ENCODE data around the gene DHX16. TPM values are rescaled to one million over a fixed set of nuclear protein-coding genes. Genes with fewer than 3 reads are reported as not detected.
A peak's percentile ranks its signal among the peaks of the same experiment; 100 is the strongest.

DHX16 gene
- polyA plus RNA-seq, 3 donors = 16.4 to 70.1 (median 19.0) TPM

GRCh38 chr6:30651143-30651542 lies 21.7 kb downstream of the DHX16 start:
- Mint-ChIP-seq H3K36me3 (peaks cover 48 to 53% of the 10 kb centered on the region in 2 donors), H3K4me1 (peaks cover 15% of the 10 kb centered on the region), H3K27ac (peak overlapping the region in 2 of 7 donors; percentile 4 to 7), H3K4me3 (no peak overlapping the region), H3K9me3 (no peaks in the 10 kb centered on the region), H3K27me3 (ENCODE audit: low read depth in 3 of 3) (no peaks in the 10 kb centered on the region)
- Histone ChIP-seq H3K27me3 (ENCODE audit: control insufficient read depth in 2 of 2, insufficient read depth in 2 of 2, low read length in 2 of 2) (no peaks in the 10 kb centered on the region), H3K36me3 (replicated peaks in 1 of 2; ENCODE audit: control insufficient read depth in 1 of 2, insufficient read depth in 2 of 2, low read length in 2 of 2) (peaks cover 53 to 58% of the 10 kb centered on the region in 2 donors), H3K27ac (ENCODE audit: low read depth in 1 of 2, low read length in 2 of 2) (no peak overlapping the region), H4K20me1 (ENCODE audit: insufficient read depth, low read length) (peaks cover 13% of the 10 kb centered on the region), H3K4me1 (ENCODE audit: control insufficient read depth in 1 of 2, insufficient read depth in 2 of 2, low read length in 2 of 2) (peaks cover 13 to 19% of the 10 kb centered on the region in 2 donors), H3K9me3 (replicated peaks in 1 of 2; ENCODE audit: control insufficient read depth in 1 of 2, insufficient read depth in 1 of 2, low read length in 2 of 2) (no peaks in the 10 kb centered on the region), H3K4me2 (replicated peaks; ENCODE audit: extremely low read depth, low read length, poor library complexity, severe bottlenecking) (no peak overlapping the region), H3K4me3 (replicated peaks in 1 of 3; ENCODE audit: low read depth in 2 of 3, low read length in 3 of 3) (no peak overlapping the region), H3K79me2 (ENCODE audit: insufficient read depth, low read length) (peaks cover 33% of the 10 kb centered on the region), H3K9ac (ENCODE audit: insufficient read depth, low read length, poor library complexity, severe bottlenecking) (no peak overlapping the region), H2AFZ (ENCODE audit: insufficient read depth, low read depth, low read length, poor library complexity, severe bottlenecking) (no peak overlapping the region)
- intact Hi-C loops (cut with micrococcal nuclease) = no loop called here
- DNase-seq = no peak
- 88% methylated on average over 5 of the region's 12 CpGs for WGBS (ENCODE audit: insufficient coverage)
- TF ChIP-seq CTCF (IDR thresholded peaks at IDR 0.05) = no peak

DNA sequence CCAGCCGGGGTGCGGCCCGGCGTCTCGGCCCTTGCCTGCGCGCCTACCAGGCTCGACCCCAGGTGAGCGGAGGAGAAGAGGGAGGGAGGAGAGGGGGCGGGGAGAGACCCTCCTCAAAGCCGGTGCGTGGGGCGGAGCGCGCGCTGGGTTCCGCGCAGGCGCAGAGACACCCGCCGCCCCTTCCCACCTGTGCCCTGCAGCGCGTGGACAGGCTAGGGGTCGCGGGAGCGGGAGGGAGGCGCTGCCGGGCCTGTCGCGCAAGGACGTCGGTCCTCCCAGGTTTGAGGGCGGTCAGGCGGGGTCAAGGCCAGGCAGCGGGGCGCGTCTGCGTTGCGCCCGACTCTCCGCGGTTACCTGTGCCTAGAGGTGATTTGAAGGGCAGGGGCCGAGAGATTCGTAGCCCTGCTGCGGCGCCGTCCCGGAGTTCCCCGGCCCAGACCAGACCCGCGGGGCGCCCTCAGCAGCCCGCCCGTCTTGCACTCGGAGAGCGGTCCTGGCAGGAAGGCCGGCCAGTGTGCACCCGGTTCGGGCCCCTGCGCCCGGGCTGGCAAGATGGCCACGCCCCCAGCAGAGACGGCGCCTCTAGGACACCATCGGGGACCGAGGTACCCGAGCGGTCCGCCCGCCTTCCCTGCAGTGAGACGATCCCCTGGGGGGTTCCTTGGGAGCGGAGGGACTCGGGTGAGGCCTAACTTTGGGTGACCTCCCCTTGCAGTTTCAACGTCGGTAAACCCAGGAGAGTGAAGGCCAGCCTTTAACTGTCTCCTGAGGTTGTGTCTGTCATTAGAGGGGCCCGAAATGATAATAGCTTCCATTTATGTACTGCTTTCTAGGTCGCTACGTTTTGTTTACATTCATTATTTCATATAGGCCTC lies 25.3 kb downstream of the DHX16 start:
- no peak for TF ChIP-seq CTCF (IDR thresholded peaks at IDR 0.05)
- WGBS (ENCODE audit: insufficient coverage) = under 1% methylated on average over 66 of the region's 78 CpGs
- Histone ChIP-seq H3K27me3 (ENCODE audit: control insufficient read depth in 2 of 2, insufficient read depth in 2 of 2, low read length in 2 of 2) (no peaks in the 10 kb centered on the region), H3K4me1 (ENCODE audit: control insufficient read depth in 1 of 2, insufficient read depth in 2 of 2, low read length in 2 of 2) (peaks cover 43 to 52% of the 10 kb centered on the region in 2 donors), H3K9ac (ENCODE audit: insufficient read depth, low read length, poor library complexity, severe bottlenecking) (peak overlapping the region; percentile 88), H4K20me1 (ENCODE audit: insufficient read depth, low read length) (peaks cover 21% of the 10 kb centered on the region), H3K9me3 (replicated peaks in 1 of 2; ENCODE audit: control insufficient read depth in 1 of 2, insufficient read depth in 1 of 2, low read length in 2 of 2) (no peaks in the 10 kb centered on the region), H3K79me2 (ENCODE audit: insufficient read depth, low read length) (peaks cover 40% of the 10 kb centered on the region), H3K36me3 (replicated peaks in 1 of 2; ENCODE audit: control insufficient read depth in 1 of 2, insufficient read depth in 2 of 2, low read length in 2 of 2) (peaks cover 17 to 22% of the 10 kb centered on the region in 2 donors), H3K4me2 (replicated peaks; ENCODE audit: extremely low read depth, low read length, poor library complexity, severe bottlenecking) (peak overlapping the region; percentile 98), H2AFZ (ENCODE audit: insufficient read depth, low read depth, low read length, poor library complexity, severe bottlenecking) (peak overlapping the region; percentile 100), H3K4me3 (replicated peaks in 1 of 3; ENCODE audit: low read depth in 2 of 3, low read length in 3 of 3) (peak overlapping the region; percentile 63 to 99 (median 95)), H3K27ac (ENCODE audit: low read depth in 1 of 2, low read length in 2 of 2) (peak overlapping the region; percentile 63 to 84)
- peaks cover 24 to 29% of the 10 kb centered on the region in 2 donors for H3K36me3 Mint-ChIP-seq
- H3K27me3 Mint-ChIP-seq (ENCODE audit: low read depth in 3 of 3) = peaks cover 0 to 1% (median 0%) of the 10 kb centered on the region in 3 donors
- H3K9me3 Mint-ChIP-seq = no peaks in the 10 kb centered on the region
- intact Hi-C loops (cut with micrococcal nuclease) = no loop called here
- H3K4me1 Mint-ChIP-seq = peaks cover 49% of the 10 kb centered on the region
- H3K4me3 Mint-ChIP-seq = peak overlapping the region; percentile 81 to 91
- peak overlapping the region; percentile 37 to 89 (median 77) for H3K27ac Mint-ChIP-seq
- DNase-seq = peak; percentile 37 to 43 (median 40)

Measured in CD14-positive monocyte (primary cell).